ENCODE results near the gene MCU.

DNA sequence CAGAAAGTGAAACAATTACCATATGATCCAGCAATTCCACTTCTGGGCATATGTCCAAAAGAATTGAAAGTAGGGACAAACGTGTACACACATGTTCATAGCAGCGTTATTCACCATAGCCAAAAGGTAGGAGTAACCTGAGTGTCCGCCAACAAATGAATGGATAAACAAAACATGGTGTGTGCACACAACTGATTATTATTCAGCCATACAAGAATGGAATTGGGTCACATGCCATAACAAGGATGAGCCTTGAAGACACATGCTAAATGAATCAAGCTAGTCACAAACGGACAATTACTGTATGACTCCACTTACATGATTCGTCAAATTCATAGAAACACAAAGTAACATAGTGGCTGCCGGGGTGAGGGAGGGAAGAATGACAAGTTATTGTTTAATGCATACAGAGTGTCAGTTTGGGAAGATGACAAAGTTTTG, 197.5 kb downstream of the MCU start:
- TF ChIP-seq, protein P1, sequence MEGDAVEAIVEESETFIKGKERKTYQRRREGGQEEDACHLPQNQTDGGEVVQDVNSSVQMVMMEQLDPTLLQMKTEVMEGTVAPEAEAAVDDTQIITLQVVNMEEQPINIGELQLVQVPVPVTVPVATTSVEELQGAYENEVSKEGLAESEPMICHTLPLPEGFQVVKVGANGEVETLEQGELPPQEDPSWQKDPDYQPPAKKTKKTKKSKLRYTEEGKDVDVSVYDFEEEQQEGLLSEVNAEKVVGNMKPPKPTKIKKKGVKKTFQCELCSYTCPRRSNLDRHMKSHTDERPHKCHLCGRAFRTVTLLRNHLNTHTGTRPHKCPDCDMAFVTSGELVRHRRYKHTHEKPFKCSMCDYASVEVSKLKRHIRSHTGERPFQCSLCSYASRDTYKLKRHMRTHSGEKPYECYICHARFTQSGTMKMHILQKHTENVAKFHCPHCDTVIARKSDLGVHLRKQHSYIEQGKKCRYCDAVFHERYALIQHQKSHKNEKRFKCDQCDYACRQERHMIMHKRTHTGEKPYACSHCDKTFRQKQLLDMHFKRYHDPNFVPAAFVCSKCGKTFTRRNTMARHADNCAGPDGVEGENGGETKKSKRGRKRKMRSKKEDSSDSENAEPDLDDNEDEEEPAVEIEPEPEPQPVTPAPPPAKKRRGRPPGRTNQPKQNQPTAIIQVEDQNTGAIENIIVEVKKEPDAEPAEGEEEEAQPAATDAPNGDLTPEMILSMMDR (IDR thresholded peaks at IDR 0.05 in 8 of 11, conservative IDR thresholded peaks at IDR 0.05 in 3 of 11), result no peak
- TF ChIP-seq POLR2A (IDR thresholded peaks at IDR 0.05), result no peak

Data from spleen (tissue), 7 donors.